SK-N-SH (cell line): Measurements from ENCODE around the gene LDB3. TPM values are rescaled to one million over a fixed set of nuclear protein-coding genes. Genes with fewer than 3 reads are reported as not detected.

Source experiments
- CTCF ChIA-PET: fragments of 300-600, 350-600 bp; formaldehyde crosslinking; extraction: SDS; loops from one replicate; lab custom pipeline; 2021; lab: Yijun Ruan, JAX
- POLR2A ChIA-PET: fragments of 350-600 bp; sonication (Branson Sonifier 250); formaldehyde crosslinking; extraction: SDS; loops from one replicate; lab custom pipeline; 2020; ENCODE audit warnings: antibody characterized with exemption, inconsistent platforms; lab: Yijun Ruan, JAX
- DNase-seq: peaks from one replicate; pipeline ENCODE4 v3.0.0; 2012
- H2AFZ ChIP-seq: fragments of 200-600 bp; sonication (generic); 2 replicates; pipeline ENCODE4 v1.8.1; 2016; ENCODE audit warnings: antibody characterized with exemption, mild to moderate bottlenecking, low read depth
- H3F3A ChIP-seq: fragments of 200-600 bp; sonication (generic); replicated peaks from 2 replicates; pipeline ENCODE3; 2016; ENCODE audit warnings: antibody characterized with exemption, mild to moderate bottlenecking; ENCODE audit not compliant: insufficient read depth
- H3K27ac ChIP-seq, 2 experiments: fragments of 200-500 bp in 1 of 2; fragments of 200-600 bp in 1 of 2; sonication (Bioruptor generic) in 1 of 2; sonication (generic), shearing (Covaris generic) in 1 of 2; 2 replicates each; pipeline versions ENCODE4 v1.5.1 to v1.6.1; 2014 to 2016; ENCODE audit warnings: low read depth in 2 of 2, inconsistent platforms in 1 of 2, low read length in 1 of 2, mild to moderate bottlenecking in 1 of 2, mixed read lengths in 1 of 2
- H3K27me3 ChIP-seq: fragments of 200-600 bp; sonication (generic), shearing (Covaris generic); 2 replicates; pipeline ENCODE4 v1.6.1; 2016; ENCODE audit warnings: mixed run types; ENCODE audit not compliant: insufficient read depth
- H3K36me3 ChIP-seq, 2 experiments: fragments of 200-500 bp in 1 of 2; fragments of 200-600 bp in 1 of 2; sonication (Bioruptor generic) in 1 of 2; sonication (generic) in 1 of 2; replicated peaks in 1 of 2; 2 replicates each; pipeline versions ENCODE3 to v1.5.1; 2014 to 2016; ENCODE audit warnings: low read length in 1 of 2, mild to moderate bottlenecking in 1 of 2; ENCODE audit not compliant: insufficient read depth in 2 of 2, control insufficient read depth in 1 of 2
- H3K4me1 ChIP-seq, 2 experiments: fragments of 200-500 bp in 1 of 2; fragments of 200-600 bp in 1 of 2; sonication (Bioruptor generic) in 1 of 2; sonication (generic), shearing (Covaris generic) in 1 of 2; 2 replicates each; pipeline versions ENCODE4 v1.5.1 to v1.6.1; 2014 to 2016; ENCODE audit warnings: low read depth in 1 of 2, low read length in 1 of 2, mixed run types in 1 of 2; ENCODE audit not compliant: insufficient read depth in 2 of 2, control insufficient read depth in 1 of 2
- H3K4me2 ChIP-seq: fragments of 200-600 bp; sonication (generic), shearing (Covaris generic); 2 replicates; pipeline ENCODE4 v1.6.1; 2017; ENCODE audit warnings: mixed run types
- H3K4me3 ChIP-seq, 2 experiments: fragments of 200-500 bp in 1 of 2; fragments of 200-600 bp in 1 of 2; sonication (Bioruptor generic) in 1 of 2; sonication (generic), shearing (Covaris generic) in 1 of 2; 2 replicates each; pipeline versions ENCODE4 v1.5.1 to v1.8.1; 2014 to 2016; ENCODE audit warnings: low read depth in 2 of 2, inconsistent platforms in 1 of 2, low read length in 1 of 2, mild to moderate bottlenecking in 1 of 2, mixed read lengths in 1 of 2, moderate library complexity in 1 of 2
- H3K79me2 ChIP-seq: fragments of 200-600 bp; sonication (generic); 2 replicates; pipeline ENCODE4 v1.8.1; 2017; ENCODE audit warnings: mild to moderate bottlenecking; ENCODE audit not compliant: insufficient read depth
- H3K9ac ChIP-seq: fragments of 200-600 bp; sonication (generic); 2 replicates; pipeline ENCODE4 v1.6.1; 2017; ENCODE audit warnings: mixed run types
- H3K9me2 ChIP-seq: fragments of 200-600 bp; sonication (generic); 2 replicates; pipeline ENCODE4 v1.6.1; 2017; ENCODE audit warnings: mixed run types
- H3K9me3 ChIP-seq: fragments of 200-600 bp; sonication (generic); 2 replicates; pipeline ENCODE4 v1.6.1; 2017; ENCODE audit warnings: mixed run types, mild to moderate bottlenecking, moderate library complexity
- H4K20me1 ChIP-seq: fragments of 200-600 bp; sonication (generic); 2 replicates; pipeline ENCODE4 v1.6.1; 2017; ENCODE audit warnings: mild to moderate bottlenecking, mixed run types; ENCODE audit not compliant: insufficient read depth
- CTCF ChIP-seq: fragments of 200-600 bp; sonication (generic); IDR thresholded peaks from 2 replicates; pipeline ENCODE4 v1.6.1; 2017; ENCODE audit warnings: antibody characterized with exemption, mild to moderate bottlenecking, moderate library complexity
- EP300 ChIP-seq, 2 experiments: IDR thresholded peaks; 2 replicates each; pipeline versions ENCODE4 v1.4.0 to v1.6.1; 2012; ENCODE audit warnings: borderline replicate concordance in 1 of 2, low read depth in 1 of 2, low read length in 1 of 2
- EZH2phosphoT487 ChIP-seq: fragments of 200-600 bp; sonication (generic); IDR thresholded peaks from 2 replicates; pipeline ENCODE4 v1.6.1; 2017; ENCODE audit warnings: low read depth, mixed run types, mild to moderate bottlenecking, antibody characterized with exemption, moderate library complexity, borderline replicate concordance
- FOXJ3 ChIP-seq: sonication (generic); formaldehyde crosslinking; IDR thresholded peaks from 2 replicates; pipeline ENCODE4 v1.5.1; 2020; ENCODE audit warnings: mild to moderate bottlenecking, missing genetic modification reagents
- GATA2 ChIP-seq: sonication (generic); formaldehyde crosslinking; IDR thresholded peaks from 2 replicates; pipeline ENCODE4 v1.5.0; 2020; ENCODE audit warnings: mild to moderate bottlenecking, missing genetic modification reagents
- JUND ChIP-seq: IDR thresholded peaks from 2 replicates; pipeline ENCODE4 v1.4.0; 2012
- MAX ChIP-seq: IDR thresholded peaks from 2 replicates; pipeline ENCODE4 v1.4.0; 2012; ENCODE audit warnings: low read depth
- NRF1 ChIP-seq: IDR thresholded peaks from 2 replicates; pipeline ENCODE4 v1.6.1; 2012; ENCODE audit warnings: low read depth, mild to moderate bottlenecking, low read length
- PBX3 ChIP-seq: IDR thresholded peaks from 2 replicates; pipeline ENCODE4; 2012
- POLR2AphosphoS5 ChIP-seq: IDR thresholded peaks from 2 replicates; pipeline ENCODE4 v1.6.1; 2012; ENCODE audit warnings: low read depth, low read length
- RAD21 ChIP-seq: IDR thresholded peaks from 2 replicates; pipeline ENCODE4 v1.6.1; 2012; ENCODE audit warnings: mild to moderate bottlenecking, low read length
- TEAD4 ChIP-seq: IDR thresholded peaks from 2 replicates; pipeline ENCODE4 v1.4.0; 2012; ENCODE audit warnings: mild to moderate bottlenecking, borderline replicate concordance; ENCODE audit not compliant: insufficient read depth
- USF1 ChIP-seq: IDR thresholded peaks from 2 replicates; pipeline ENCODE4 v1.4.0; 2012; ENCODE audit warnings: low read depth, borderline replicate concordance
- WGBS: methylation state at CpG from one replicate; pipeline ENCODE4 v1.1.6; 2017; ENCODE audit warnings: low lambda C conversion rate; 5-methylcytosine and 5-hydroxymethylcytosine counted together
- polyA plus RNA-seq, 3 experiments: library from polyadenylated mRNA; depleted of rRNA; stranded (reverse); fragments of >200 nt; gene quantifications; 2 replicates each; pipeline ENCODE4 v1.2.3, GENCODE V29; 2012

LDB3 gene
- polyA plus RNA-seq, 1 of the 3 experiments (the other 2 are of a cell fraction), result 0.48 TPM

- WGBS, result 75% methylated on average over 2 of the region's 3 CpGs
- H3K9ac ChIP-seq, result no peak overlapping the region
- POLR2A ChIA-PET, result no interaction called here
Observed at GRCh38 chr10:86655596-86655995, 12.7 kb upstream of the LDB3 start.

More at GRCh38 chr10:86655596-86655995, 12.7 kb upstream of the LDB3 start:
- Histone ChIP-seq H3K9me3 (no peaks in the 10 kb centered on the region), H3K79me2 (no peaks in the 10 kb centered on the region), H3K36me3 (no peaks in the 10 kb centered on the region), H3K4me2 (no peak overlapping the region), H3K27ac (no peak overlapping the region), H3K4me3 (no peak overlapping the region), H3F3A (no peaks in the 10 kb centered on the region), H2AFZ (no peak overlapping the region), H3K9me2 (no peaks in the 10 kb centered on the region), H4K20me1 (no peaks in the 10 kb centered on the region), H3K27me3 (no peaks in the 10 kb centered on the region), H3K4me1 (no peaks in the 10 kb centered on the region)
- peak; percentile 5 for DNase-seq
- TF ChIP-seq CTCF (no peak), RAD21 (no peak), FOXJ3 (CRISPR knock-in tag) (no peak), TEAD4 (no peak), GATA2 (CRISPR knock-in tag) (no peak), PBX3 (no peak), EP300 (IDR thresholded peaks at IDR 0.05; ENCODE audit: borderline replicate concordance in 1 of 2, low read depth in 1 of 2, low read length in 1 of 2) (no peak), EZH2phosphoT487 (no peak), USF1 (no peak), JUND (no peak), MAX (no peak), POLR2AphosphoS5 (no peak), NRF1 (no peak)
- CTCF ChIA-PET, result no interaction called here
